Ishikawa (cell line): ENCODE data around the gene RNF114.

ENCODE experiments used
- CEBPB ChIP-seq: IDR thresholded peaks from 2 replicates; pipeline ENCODE4 v1.6.1; 2012
- EP300 ChIP-seq: IDR thresholded peaks from 2 replicates; pipeline ENCODE4 v1.6.1; 2012; ENCODE audit warnings: borderline replicate concordance
- FOXM1 ChIP-seq: IDR thresholded peaks from 2 replicates; pipeline ENCODE4 v1.6.1; 2012; ENCODE audit warnings: low read depth, borderline replicate concordance
- TAF1 ChIP-seq: IDR thresholded peaks from 2 replicates; pipeline ENCODE4 v1.6.1; 2012; ENCODE audit warnings: low read depth, mild to moderate bottlenecking
- TCF12 ChIP-seq: IDR thresholded peaks from 2 replicates; pipeline ENCODE4 v1.6.1; 2012; ENCODE audit warnings: low read depth

- no peak for TF ChIP-seq CEBPB
- TF ChIP-seq EP300, result no peak
- no peak for TF ChIP-seq FOXM1
- TF ChIP-seq TAF1, result no peak
- no peak for TF ChIP-seq TCF12
These were observed 30.0 kb upstream of the RNF114 start for GRCh38 chr20:49906101-49906604.
